GM19035 (cell line): ENCODE data around the gene NVL.

Experiments
- ATAC-seq: cut with Tn5 transposase; IDR thresholded peaks from one replicate; pipeline ENCODE4 v1.9.1; 2021; ENCODE audit not compliant: unreplicated experiment

The NVL gene

GRCh38 chr1:224201383-224201782, 128.6 kb downstream of the NVL start:
- ATAC-seq = no peak

- ATAC-seq = no peak
Observed at GRCh38 chr1:224199679-224200078, 130.3 kb downstream of the NVL start.

GRCh38 chr1:224198572-224198971, 131.4 kb downstream of the NVL start:
- ATAC-seq = no peak

- ATAC-seq = no peak
Observed at GRCh38 chr1:224196813-224197600, 133.0 kb downstream of the NVL start.

- ATAC-seq = no peak
Observed at GRCh38 chr1:224193319-224193966, 136.5 kb downstream of the NVL start.

GRCh38 chr1:224192082-224192788, 137.7 kb downstream of the NVL start:
- ATAC-seq = no peak

- no peak for ATAC-seq
Observed at GRCh38 chr1:224189561-224189960, 140.4 kb downstream of the NVL start.

GRCh38 chr1:224188286-224188685, 141.7 kb downstream of the NVL start:
- ATAC-seq = no peak

- no peak for ATAC-seq
Observed at GRCh38 chr1:224185208-224185607, 144.8 kb downstream of the NVL start.

- peak; percentile 46 for ATAC-seq
Observed at GRCh38 chr1:224183591-224184312, 146.2 kb downstream of the NVL start.

- ATAC-seq = peak; percentile 69
Observed at GRCh38 chr1:224182866-224183590, 146.9 kb downstream of the NVL start, which contains the start of gene DEGS1. Gene DEGS1 (plus strand): TSS chr1:224183240. CDS start chr1:224183337, 97 bp downstream.

GRCh38 chr1:224182057-224182865, 147.7 kb downstream of the NVL start:
- ATAC-seq = peak; percentile 39

GRCh38 chr1:224181453-224181810, 148.5 kb downstream of the NVL start:
- ATAC-seq = no peak

GRCh38 chr1:224180783-224181452, 149.1 kb downstream of the NVL start:
- ATAC-seq = no peak

GRCh38 chr1:224178894-224179293, 151.1 kb downstream of the NVL start:
- no peak for ATAC-seq

GRCh38 chr1:224177356-224177999, 152.5 kb downstream of the NVL start:
- no peak for ATAC-seq
